GM21717 (cell line): ENCODE measurements around the gene SESN3.

Source experiments
- ATAC-seq: cut with Tn5 transposase; IDR thresholded peaks from one replicate; pipeline ENCODE4 v1.9.1; 2021; ENCODE audit warnings: mild to moderate bottlenecking, moderate library complexity; ENCODE audit not compliant: unreplicated experiment

SESN3 gene

DNA sequence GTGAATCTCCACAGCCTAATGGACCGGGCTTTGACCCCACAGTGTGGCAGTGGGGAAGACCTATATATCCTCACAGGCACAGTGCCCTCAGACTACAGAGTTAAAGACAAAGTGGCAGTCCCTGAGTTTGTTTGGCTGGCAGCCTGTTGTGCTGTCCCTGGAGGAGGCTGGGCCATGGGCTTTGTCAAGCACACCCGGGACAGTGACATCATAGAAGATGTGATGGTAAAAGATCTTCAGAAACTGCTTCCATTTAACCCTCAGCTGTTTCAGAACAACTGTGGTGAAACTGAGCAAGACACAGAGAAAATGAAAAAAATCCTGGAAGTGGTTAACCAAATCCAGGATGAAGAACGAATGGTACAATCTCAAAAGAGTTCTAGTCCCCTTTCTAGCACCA is 102.4 kb downstream of the SESN3 start:
- ATAC-seq = no peak

DNA sequence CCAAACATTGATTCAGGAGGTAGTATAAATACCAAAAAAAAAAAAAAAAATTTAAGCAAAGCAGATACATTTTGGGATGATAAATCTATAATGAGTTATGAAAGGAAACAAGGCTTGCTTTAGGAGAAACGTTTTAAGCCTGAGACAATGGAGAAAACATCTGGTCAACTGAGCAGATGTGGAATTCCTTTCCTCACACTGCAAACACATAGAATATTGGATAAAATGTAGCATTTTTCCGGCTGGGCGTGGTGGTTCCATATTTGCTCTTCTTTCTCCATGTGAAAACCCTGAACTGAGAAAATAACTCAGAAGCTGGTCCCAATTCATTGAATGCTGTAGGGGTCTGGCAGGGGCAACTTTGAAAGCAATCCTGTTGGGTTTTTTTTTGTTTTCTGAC is 107.4 kb downstream of the SESN3 start:
- ATAC-seq = no peak

DNA sequence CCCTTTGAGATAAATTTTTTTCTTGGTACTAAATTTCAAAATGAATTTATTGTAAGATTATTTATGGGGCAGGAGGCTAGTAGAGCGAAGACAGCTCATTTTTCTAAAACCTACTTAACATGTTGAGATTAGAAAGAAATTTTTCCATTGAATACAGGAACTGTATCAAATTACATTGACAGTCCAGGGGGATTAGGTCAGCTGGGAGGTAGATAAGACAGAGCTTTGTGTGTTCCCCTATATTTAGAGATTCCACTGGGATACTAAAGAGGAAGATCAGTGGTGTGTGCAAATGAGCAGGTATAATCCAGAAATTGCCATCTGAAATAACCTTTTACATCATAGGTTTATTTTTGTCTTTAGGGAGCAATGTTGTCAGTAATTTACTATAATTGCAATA is 109.3 kb downstream of the SESN3 start:
- no peak for ATAC-seq

DNA sequence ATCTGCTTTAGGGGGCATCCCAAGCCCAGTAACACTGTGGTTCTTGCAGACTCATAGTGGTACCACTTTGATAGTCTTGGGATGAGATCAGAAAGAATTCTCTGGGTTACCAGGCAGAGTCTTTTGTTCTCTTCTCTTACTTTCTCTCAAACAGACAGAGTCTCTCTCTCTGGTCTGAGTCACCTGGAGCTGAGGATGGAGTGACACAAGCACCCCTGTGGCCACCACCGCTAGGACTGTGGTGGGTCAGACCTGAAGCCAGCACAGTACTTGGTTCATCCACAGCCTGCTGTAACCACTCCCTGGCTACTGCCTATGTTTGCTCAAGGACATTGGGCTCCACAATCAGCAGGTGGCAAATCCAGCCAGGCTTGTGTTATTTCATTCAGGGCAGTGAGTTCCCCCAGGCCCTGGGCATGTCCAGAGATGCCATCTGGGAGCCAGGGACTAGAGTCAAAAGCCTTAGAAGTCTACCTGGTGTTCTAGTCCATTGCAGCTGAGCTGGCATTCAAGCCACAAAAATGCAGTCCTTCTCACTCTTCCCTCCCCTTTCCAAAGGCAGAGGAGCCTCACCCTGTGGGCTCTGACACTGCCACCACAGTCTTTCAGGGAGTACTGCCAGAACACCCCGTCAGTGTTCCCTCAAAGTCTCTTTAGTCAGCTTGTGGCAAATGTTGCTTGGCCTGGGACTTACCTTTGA is 111.5 kb downstream of the SESN3 start:
- ATAC-seq = no peak

DNA sequence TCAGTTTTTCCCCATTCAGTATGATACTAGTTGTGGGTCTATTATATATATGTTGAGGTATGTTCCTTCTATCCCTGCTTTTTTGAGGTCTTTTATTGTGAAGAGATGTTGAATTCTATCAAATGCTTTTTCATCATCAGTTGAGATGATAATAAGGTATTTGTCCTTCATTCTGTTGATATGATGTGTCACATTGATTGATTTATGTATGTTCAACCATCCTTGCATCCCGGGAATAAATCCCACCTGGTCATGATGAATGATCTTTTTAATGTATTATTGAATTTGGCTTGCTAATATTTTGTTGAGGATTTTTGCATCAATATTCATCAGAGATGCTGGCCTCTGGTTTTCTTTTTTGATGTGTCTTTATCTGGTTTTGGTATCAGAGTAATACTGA is 115.4 kb downstream of the SESN3 start:
- ATAC-seq = no peak
